SK-N-SH treated with all-trans-retinoic acid at 6 μM for 48 hours (cell line): ENCODE measurements around the gene TCERG1L.

Source experiments
- ATAC-seq: fragments of 200-7000 bp; cut with Tn5 transposase; 3 replicates; pipeline ENCODE4 v1.9.1; 2020; ENCODE audit warnings: mild to moderate bottlenecking, moderate library complexity
- ARNTL ChIP-seq: fragments of 450-650 bp; formaldehyde crosslinking; IDR thresholded peaks from 2 replicates; pipeline ENCODE4 v1.5.0; 2020; ENCODE audit warnings: low read depth, mild to moderate bottlenecking, moderate library complexity, borderline replicate concordance
- BACH2 ChIP-seq: fragments of 250-450 bp; sonication (Bioruptor Pico); IDR thresholded peaks from 2 replicates; pipeline ENCODE4 v1.9.0; 2021; ENCODE audit warnings: mild to moderate bottlenecking, borderline replicate concordance
- CREB5 ChIP-seq: fragments of 250-450 bp; sonication (Bioruptor Pico); IDR thresholded peaks from 2 replicates; pipeline ENCODE4 v1.5.1; 2020; ENCODE audit warnings: low read depth, mild to moderate bottlenecking, moderate library complexity
- CSDC2 ChIP-seq: fragments of 250-450 bp; sonication (Bioruptor Pico); IDR thresholded peaks from 2 replicates; pipeline ENCODE4 v1.5.0; 2020; ENCODE audit warnings: mild to moderate bottlenecking, moderate library complexity
- ESRRG ChIP-seq: fragments of 250-450 bp; sonication (Bioruptor Pico); IDR thresholded peaks from 2 replicates; pipeline ENCODE4 v1.6.1; 2021; ENCODE audit warnings: mild to moderate bottlenecking
- GLIS3 ChIP-seq: fragments of 250-450 bp; sonication (Bioruptor Pico); IDR thresholded peaks from 2 replicates; pipeline ENCODE4 v1.5.0; 2020; ENCODE audit warnings: mild to moderate bottlenecking, moderate library complexity
- ISL1 ChIP-seq: fragments of 250-450 bp; sonication (Bioruptor Pico); IDR thresholded peaks from 2 replicates; pipeline ENCODE4 v2.1.2; 2022; ENCODE audit warnings: mild to moderate bottlenecking, moderate library complexity
- OSR1 ChIP-seq: fragments of 250-450 bp; sonication (Bioruptor Pico); IDR thresholded peaks from 2 replicates; pipeline ENCODE4 v1.8.0; 2022; ENCODE audit warnings: moderate library complexity, mild to moderate bottlenecking, inconsistent platforms
- PATZ1 ChIP-seq: fragments of 250-450 bp; sonication (Bioruptor Pico); IDR thresholded peaks from 2 replicates; pipeline ENCODE4 v1.8.0; 2020; ENCODE audit warnings: mild to moderate bottlenecking, moderate library complexity, borderline replicate concordance
- POU6F1 ChIP-seq: fragments of 250-450 bp; sonication (Bioruptor Pico); IDR thresholded peaks from 2 replicates; pipeline ENCODE4 v1.8.0; 2021; ENCODE audit warnings: low read depth, mild to moderate bottlenecking, moderate library complexity, borderline replicate concordance
- PPARA ChIP-seq: fragments of 250-450 bp; sonication (Bioruptor Pico); IDR thresholded peaks from 2 replicates; pipeline ENCODE4 v1.5.0; 2020; ENCODE audit warnings: mild to moderate bottlenecking, borderline replicate concordance
- RARB ChIP-seq: fragments of 250-450 bp; sonication (Bioruptor Pico); IDR thresholded peaks from 2 replicates; pipeline ENCODE4 v1.8.0; 2021; ENCODE audit warnings: mild to moderate bottlenecking, moderate library complexity
- SNAI2 ChIP-seq: fragments of 250-450 bp; sonication (Bioruptor Pico); IDR thresholded peaks from 2 replicates; pipeline ENCODE4 v1.5.0; 2020; ENCODE audit warnings: mild to moderate bottlenecking, moderate library complexity
- TCF4 ChIP-seq: fragments of 250-450 bp; sonication (Bioruptor Pico); IDR thresholded peaks from 2 replicates; pipeline ENCODE4 v1.8.0; 2021; ENCODE audit warnings: mild to moderate bottlenecking, moderate library complexity, borderline replicate concordance
- TOX ChIP-seq: fragments of 250-450 bp; sonication (Bioruptor Pico); IDR thresholded peaks from 2 replicates; pipeline ENCODE4 v1.8.0; 2021; ENCODE audit warnings: mild to moderate bottlenecking, moderate library complexity, borderline replicate concordance
- TSHZ2 ChIP-seq: fragments of 250-450 bp; sonication (Bioruptor Pico); IDR thresholded peaks from 2 replicates; pipeline ENCODE4 v1.5.0; 2020; ENCODE audit warnings: mild to moderate bottlenecking, moderate library complexity
- ZC3H10 ChIP-seq: fragments of 250-450 bp; sonication (Bioruptor Pico); IDR thresholded peaks from 2 replicates; pipeline ENCODE4 v1.5.1; 2021; ENCODE audit warnings: mild to moderate bottlenecking, moderate library complexity
- ZFP30 ChIP-seq: fragments of 450-650 bp; formaldehyde crosslinking; IDR thresholded peaks from 2 replicates; pipeline ENCODE4 v1.5.0; 2022; ENCODE audit warnings: mild to moderate bottlenecking, moderate library complexity
- ZNF70 ChIP-seq: fragments of 450-650 bp; formaldehyde crosslinking; IDR thresholded peaks from 2 replicates; pipeline ENCODE4 v1.5.0; 2020; ENCODE audit warnings: mild to moderate bottlenecking, moderate library complexity
- ZNF8 ChIP-seq: fragments of 450-650 bp; formaldehyde crosslinking; IDR thresholded peaks from 2 replicates; pipeline ENCODE4 v1.5.0; 2020; ENCODE audit warnings: mild to moderate bottlenecking, moderate library complexity

TCERG1L gene

GRCh38 chr10:131059881-131060280 is 251.6 kb downstream of the TCERG1L start:
- TF ChIP-seq POU6F1 (CRISPR knock-in tag) (no peak), TCF4 (no peak), PATZ1 (CRISPR knock-in tag) (no peak), BACH2 (CRISPR knock-in tag) (no peak)
- ATAC-seq: no peak

GRCh38 chr10:131058799-131059198 is 252.7 kb downstream of the TCERG1L start:
- TF ChIP-seq ZNF8 (CRISPR knock-in tag) (peak; percentile 65; the same call in 1 of the 2 replicates), ZNF70 (no peak)
- ATAC-seq: no peak

GRCh38 chr10:131056781-131057180 is 254.7 kb downstream of the TCERG1L start:
- TF ChIP-seq BACH2 (CRISPR knock-in tag) (no peak), CSDC2 (CRISPR knock-in tag) (no peak), ARNTL (CRISPR knock-in tag) (no peak), GLIS3 (CRISPR knock-in tag) (no peak), ISL1 (CRISPR knock-in tag) (no peak), ZC3H10 (CRISPR knock-in tag) (no peak), ZNF8 (CRISPR knock-in tag) (no peak), RARB (CRISPR knock-in tag) (no peak), TSHZ2 (no peak), OSR1 (CRISPR knock-in tag) (no peak), CREB5 (CRISPR knock-in tag) (no peak)

GRCh38 chr10:131056091-131056579 is 255.4 kb downstream of the TCERG1L start:
- ATAC-seq: no peak
- no peak for TF ChIP-seq ISL1 (CRISPR knock-in tag)
- TF ChIP-seq POU6F1 (CRISPR knock-in tag): no peak
- TF ChIP-seq TSHZ2: no peak
- TF ChIP-seq ZNF8 (CRISPR knock-in tag): no peak
- no peak for TF ChIP-seq ZFP30 (CRISPR knock-in tag)
- TF ChIP-seq TOX (CRISPR knock-in tag): no peak
- TF ChIP-seq GLIS3 (CRISPR knock-in tag): no peak
- TF ChIP-seq PPARA: no peak
- TF ChIP-seq CSDC2 (CRISPR knock-in tag): no peak
- TF ChIP-seq ESRRG (CRISPR knock-in tag): no peak
- TF ChIP-seq PATZ1 (CRISPR knock-in tag): no peak
- no peak for TF ChIP-seq RARB (CRISPR knock-in tag)
- TF ChIP-seq OSR1 (CRISPR knock-in tag): no peak
- TF ChIP-seq ZNF70: no peak
- no peak for TF ChIP-seq SNAI2

More at GRCh38 chr10:131056781-131057180, 254.7 kb downstream of the TCERG1L start:
- ATAC-seq: no peak
